ENCODE data around the gene COA7.

DNA sequence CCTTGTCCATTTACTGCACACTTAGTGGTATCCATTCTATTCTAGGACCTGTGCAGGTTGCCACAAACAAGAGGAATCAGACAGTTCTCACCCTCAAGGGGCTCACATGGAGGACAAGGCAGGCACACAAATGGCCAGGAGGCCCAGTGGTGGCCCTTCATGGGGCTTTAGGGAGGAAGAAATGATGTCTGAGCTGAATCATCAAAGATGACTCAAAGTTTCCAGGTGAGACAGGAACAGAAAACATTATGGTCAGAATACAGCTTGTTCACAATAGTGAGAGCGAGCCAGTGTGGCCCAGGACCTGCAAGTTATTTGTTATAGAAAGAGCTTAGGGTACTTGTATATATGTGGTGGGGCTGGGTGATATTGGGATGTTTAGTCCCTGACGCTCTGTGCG is 38.8 kb downstream of the COA7 start:
- TF ChIP-seq ZNF274 (IDR thresholded peaks at IDR 0.05; ENCODE audit: low read depth, low read length) (no peak), YY1 (IDR thresholded peaks at IDR 0.05; ENCODE audit: insufficient read depth, insufficient read length) (no peak)
